Breast epithelium (tissue), 4 donors: ENCODE data around the gene ATG7. TPM values are rescaled to one million over a fixed set of nuclear protein-coding genes. Genes with fewer than 3 reads are reported as not detected.

ENCODE experiments used
- DNase-seq, 2 donors: peaks; one replicate each; pipeline ENCODE4 v3.0.0-alpha.2; 2019; ENCODE audit warnings: low spot score in 2 of 2
- H3K27ac ChIP-seq, 2 donors: fragments of 200-600 bp; sonication (generic) in 1 of 2; one replicate each; pipeline ENCODE4 v1.5.1; 2016 to 2019; ENCODE audit warnings: mild to moderate bottlenecking in 1 of 2
- H3K27me3 ChIP-seq, 2 donors: fragments of 200-600 bp; sonication (generic) in 1 of 2; one replicate each; pipeline versions ENCODE4 v1.5.1 to v1.6.0; 2017 to 2019; ENCODE audit warnings: control low read depth in 1 of 2, mild to moderate bottlenecking in 1 of 2
- H3K36me3 ChIP-seq: fragments of 200-600 bp; one replicate; pipeline ENCODE4 v1.5.1; 2019
- H3K4me1 ChIP-seq, 2 donors: fragments of 200-600 bp; sonication (generic); one replicate each; pipeline ENCODE4 v1.5.1; 2016 to 2019; ENCODE audit warnings: control low read depth in 1 of 2
- H3K4me3 ChIP-seq, 3 donors: fragments of 200-600 bp; sonication (generic); 1 replicate in 2 of 3; 2 replicates in 1 of 3; pipeline ENCODE4 v1.5.1; 2016 to 2019; ENCODE audit warnings: mild to moderate bottlenecking in 3 of 3, moderate library complexity in 2 of 3
- H3K9me3 ChIP-seq, 2 donors: fragments of 200-600 bp; sonication (generic) in 1 of 2; one replicate each; pipeline ENCODE4 v1.5.1; 2016 to 2019; ENCODE audit warnings: control low read depth in 1 of 2
- CTCF ChIP-seq, 3 donors: fragments of 450-650 bp; IDR thresholded peaks; one replicate each; pipeline ENCODE4 v1.5.1; 2016 to 2017; ENCODE audit warnings: antibody characterized with exemption in 3 of 3, mild to moderate bottlenecking in 3 of 3, moderate library complexity in 3 of 3
- POLR2A ChIP-seq: fragments of 450-650 bp; IDR thresholded peaks from one replicate; pipeline ENCODE4 v1.6.1; 2016; ENCODE audit warnings: antibody characterized with exemption, mild to moderate bottlenecking, moderate library complexity
- POLR2AphosphoS5 ChIP-seq, 3 donors: sonication (generic); formaldehyde crosslinking; IDR thresholded peaks; one replicate each; pipeline ENCODE4 v1.6.1; 2017; ENCODE audit warnings: antibody characterized with exemption in 3 of 3
- intact Hi-C: fragments of 100-400 bp; cut with DNase I; formaldehyde crosslinking; loops from one replicate; pipeline ENCODE4 v1.15.1; 2023; ENCODE audit warnings: low total_unique reads
- total RNA-seq, 3 donors: library from RNA; depleted of rRNA; stranded (reverse); fragments of >200 nt; gene quantifications; one replicate each; pipeline ENCODE4 v1.1.0, GENCODE V29; 2016

Gene ATG7
- total RNA-seq, 3 donors from 2014 or later = 64.9 to 81.9 (median 75.5) TPM

- Histone ChIP-seq H3K4me1 (no peaks in the 10 kb centered on the region), H3K27ac (no peak overlapping the region), H3K36me3 (no peaks in the 10 kb centered on the region), H3K27me3 (no peaks in the 10 kb centered on the region), H3K9me3 (no peaks in the 10 kb centered on the region), H3K4me3 (no peak overlapping the region)
- intact Hi-C loops = no loop called here
- no peak for DNase-seq
- TF ChIP-seq CTCF (IDR thresholded peaks at IDR 0.05) (no peak), POLR2AphosphoS5 (IDR thresholded peaks at IDR 0.05) (no peak)
These were observed 150.1 kb downstream of the ATG7 start for GRCh38 chr3:11422291-11422690.

- DNase-seq = no peak
- intact Hi-C loops = no loop called here
- Histone ChIP-seq H3K36me3 (no peaks in the 10 kb centered on the region), H3K4me3 (no peak overlapping the region), H3K4me1 (no peaks in the 10 kb centered on the region), H3K27ac (no peak overlapping the region), H3K9me3 (no peaks in the 10 kb centered on the region), H3K27me3 (no peaks in the 10 kb centered on the region)
- no peak for TF ChIP-seq CTCF (IDR thresholded peaks at IDR 0.05)
- no peak for TF ChIP-seq POLR2A
These were observed 151.7 kb downstream of the ATG7 start for GRCh38 chr3:11423868-11424267.

DNA sequence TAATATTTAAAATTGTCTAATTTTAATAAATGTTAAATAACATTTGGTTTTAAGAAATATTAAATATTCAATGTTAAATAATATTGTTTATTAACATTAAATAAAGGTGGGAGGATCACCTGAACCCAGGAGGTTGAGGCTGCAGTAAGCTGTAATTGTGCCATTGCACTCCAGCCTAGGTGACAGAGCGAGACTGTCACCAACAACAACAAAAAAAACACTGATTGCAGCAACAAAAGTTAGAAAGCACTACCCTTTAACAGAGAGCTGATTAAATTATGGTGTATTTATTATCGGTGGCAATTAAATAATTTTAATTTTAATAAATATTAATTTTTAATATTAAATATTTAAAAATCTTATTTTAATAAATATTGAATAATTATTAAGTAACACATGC is 152.1 kb downstream of the ATG7 start:
- no peak for DNase-seq
- Histone ChIP-seq H3K9me3 (no peaks in the 10 kb centered on the region), H3K27ac (no peak overlapping the region), H3K36me3 (no peaks in the 10 kb centered on the region), H3K4me1 (no peaks in the 10 kb centered on the region), H3K27me3 (no peaks in the 10 kb centered on the region), H3K4me3 (no peak overlapping the region)
- intact Hi-C loops = no loop called here
- TF ChIP-seq CTCF (IDR thresholded peaks at IDR 0.05) = no peak
- TF ChIP-seq POLR2A = no peak
- TF ChIP-seq POLR2AphosphoS5 (IDR thresholded peaks at IDR 0.05) = no peak

DNA sequence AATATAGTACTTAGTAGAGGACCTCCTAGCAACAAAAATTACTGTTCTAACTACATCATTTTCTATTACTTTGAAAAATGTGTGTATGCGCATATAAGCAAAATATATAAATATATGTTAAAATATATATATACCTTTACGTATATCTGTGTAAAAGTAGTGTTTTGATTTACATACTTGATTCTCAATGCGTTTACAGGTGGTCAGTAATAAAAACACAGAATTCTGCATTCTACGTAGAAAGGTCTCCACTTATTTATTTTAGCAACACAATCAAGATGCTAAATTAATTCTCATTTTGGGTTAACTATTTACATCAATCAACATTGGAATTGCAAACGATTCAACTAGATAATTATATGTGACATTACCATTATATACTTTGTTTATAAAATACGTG is 158.0 kb downstream of the ATG7 start:
- H3K4me3 ChIP-seq = no peak overlapping the region
- no peaks in the 10 kb centered on the region for H3K36me3 ChIP-seq
- intact Hi-C loops = no loop called here
- H3K27me3 ChIP-seq = no peaks in the 10 kb centered on the region
- no peak for DNase-seq
- H3K27ac ChIP-seq = no peak overlapping the region
- TF ChIP-seq CTCF (IDR thresholded peaks at IDR 0.05) (no peak), POLR2A (no peak), POLR2AphosphoS5 (IDR thresholded peaks at IDR 0.05) (no peak)
- H3K4me1 ChIP-seq = peaks cover 0 to 4% of the 10 kb centered on the region in 2 donors
- no peaks in the 10 kb centered on the region for H3K9me3 ChIP-seq

GRCh38 chr3:11430624-11431023 is 158.4 kb downstream of the ATG7 start:
- no peaks in the 10 kb centered on the region for H3K9me3 ChIP-seq
- H3K27ac ChIP-seq = peak overlapping the region; percentile 30 to 32
- no peak overlapping the region for H3K4me3 ChIP-seq
- peaks cover 0 to 4% of the 10 kb centered on the region in 2 donors for H3K4me1 ChIP-seq
- TF ChIP-seq POLR2AphosphoS5 (IDR thresholded peaks at IDR 0.05) (no peak), POLR2A (no peak), CTCF (IDR thresholded peaks at IDR 0.05) (no peak)
- intact Hi-C loops = no loop called here
- no peak for DNase-seq
- H3K36me3 ChIP-seq = no peaks in the 10 kb centered on the region
- H3K27me3 ChIP-seq = no peaks in the 10 kb centered on the region
